Progenitor cell of endocrine pancreas (in vitro differentiated cells): Measurements from ENCODE around the gene TMEM218. TPM values are rescaled to one million over a fixed set of nuclear protein-coding genes. Genes with fewer than 3 reads are reported as not detected.

Experiments used
- DNase-seq: peaks from one replicate; pipeline ENCODE4 v3.0.0; 2021; ENCODE audit warnings: low spot score; ENCODE audit not compliant: unreplicated experiment
- H3K27ac Mint-ChIP-seq: 2 replicates; pipeline ENCODE4 v1.8.0; 2021; ENCODE audit warnings: mild to moderate bottlenecking, moderate library complexity, mixed read lengths
- H3K27me3 Mint-ChIP-seq: 2 replicates; pipeline ENCODE4 v1.8.0; 2021; ENCODE audit warnings: mixed read lengths
- H3K36me3 Mint-ChIP-seq: 2 replicates; pipeline ENCODE4 v1.8.0; 2022; ENCODE audit warnings: mixed read lengths; ENCODE audit not compliant: insufficient read depth
- H3K4me1 Mint-ChIP-seq: 2 replicates; pipeline ENCODE4 v1.8.0; 2021; ENCODE audit warnings: low read depth, mixed read lengths
- H3K4me3 Mint-ChIP-seq: 2 replicates; pipeline ENCODE4 v1.8.0; 2021; ENCODE audit warnings: low read depth, mild to moderate bottlenecking, moderate library complexity, mixed read lengths
- H3K9me3 Mint-ChIP-seq: 2 replicates; pipeline ENCODE4 v1.8.0; 2021; ENCODE audit warnings: low read depth, mixed read lengths
- total RNA-seq: library from RNA; stranded (reverse); gene quantifications from 2 replicates; pipeline ENCODE4 v1.2.1, GENCODE V29; 2021
- TF ChIP-seq, protein P1 (sequence below): fragments of 200-600 bp; sonication (generic); IDR thresholded peaks from one replicate; pipeline ENCODE4 v1.5.0; 2021; ENCODE audit warnings: antibody characterized with exemption, mild to moderate bottlenecking; ENCODE audit not compliant: unreplicated experiment

TMEM218 gene
- total RNA-seq, 1 donor from 2014 or later, result 18.1 TPM

DNA sequence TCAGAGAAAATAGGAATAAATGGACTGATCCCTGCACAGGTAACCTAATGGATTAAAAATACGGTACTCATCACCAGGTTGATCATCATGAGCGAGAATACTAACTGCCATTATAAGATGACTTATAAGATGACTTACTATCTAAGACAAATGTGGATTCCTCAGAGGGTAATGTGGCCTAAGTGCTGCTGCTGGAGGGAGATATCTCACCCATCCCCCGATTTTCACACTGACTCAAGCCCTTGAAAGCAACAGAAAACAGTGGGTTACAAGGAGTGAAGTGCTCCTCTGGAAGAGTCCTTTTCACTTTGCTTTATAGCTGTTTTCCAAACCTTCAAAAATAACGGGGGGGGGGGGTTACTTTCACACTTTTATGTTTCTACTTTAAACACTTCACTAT is 920 bp downstream of the TMEM218 start:
- TF ChIP-seq, protein P1, sequence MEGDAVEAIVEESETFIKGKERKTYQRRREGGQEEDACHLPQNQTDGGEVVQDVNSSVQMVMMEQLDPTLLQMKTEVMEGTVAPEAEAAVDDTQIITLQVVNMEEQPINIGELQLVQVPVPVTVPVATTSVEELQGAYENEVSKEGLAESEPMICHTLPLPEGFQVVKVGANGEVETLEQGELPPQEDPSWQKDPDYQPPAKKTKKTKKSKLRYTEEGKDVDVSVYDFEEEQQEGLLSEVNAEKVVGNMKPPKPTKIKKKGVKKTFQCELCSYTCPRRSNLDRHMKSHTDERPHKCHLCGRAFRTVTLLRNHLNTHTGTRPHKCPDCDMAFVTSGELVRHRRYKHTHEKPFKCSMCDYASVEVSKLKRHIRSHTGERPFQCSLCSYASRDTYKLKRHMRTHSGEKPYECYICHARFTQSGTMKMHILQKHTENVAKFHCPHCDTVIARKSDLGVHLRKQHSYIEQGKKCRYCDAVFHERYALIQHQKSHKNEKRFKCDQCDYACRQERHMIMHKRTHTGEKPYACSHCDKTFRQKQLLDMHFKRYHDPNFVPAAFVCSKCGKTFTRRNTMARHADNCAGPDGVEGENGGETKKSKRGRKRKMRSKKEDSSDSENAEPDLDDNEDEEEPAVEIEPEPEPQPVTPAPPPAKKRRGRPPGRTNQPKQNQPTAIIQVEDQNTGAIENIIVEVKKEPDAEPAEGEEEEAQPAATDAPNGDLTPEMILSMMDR, result no peak
- Mint-ChIP-seq H3K4me1 (peaks cover 10% of the 10 kb centered on the region), H3K27ac (peak overlapping the region; percentile 95), H3K27me3 (peaks cover 12% of the 10 kb centered on the region), H3K4me3 (peak overlapping the region; percentile 97), H3K9me3 (peaks cover 18% of the 10 kb centered on the region), H3K36me3 (peaks cover 1% of the 10 kb centered on the region)
- no peak for DNase-seq

DNA sequence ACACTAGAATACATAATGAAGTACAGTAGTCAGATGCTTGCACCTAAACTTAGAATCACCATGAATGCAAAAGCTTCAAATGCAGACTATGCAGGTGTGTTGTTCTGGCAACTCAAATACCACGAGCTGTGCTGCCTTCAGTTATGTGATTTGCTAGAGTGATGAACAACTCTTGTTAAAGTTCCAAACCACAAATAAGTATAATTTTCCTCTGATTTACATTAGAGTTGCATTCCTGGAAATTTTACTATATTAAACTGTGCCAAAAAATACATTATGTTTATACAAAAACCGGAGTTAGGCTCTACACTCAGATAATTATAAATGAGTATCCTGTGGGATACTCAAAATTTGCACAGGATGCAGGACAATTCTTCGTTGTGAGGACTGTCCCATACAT is 3.0 kb downstream of the TMEM218 start:
- peaks cover 10% of the 10 kb centered on the region for H3K4me1 Mint-ChIP-seq
- no peak overlapping the region for H3K4me3 Mint-ChIP-seq
- no peak for DNase-seq
- no peak overlapping the region for H3K27ac Mint-ChIP-seq
- peaks cover 2% of the 10 kb centered on the region for H3K27me3 Mint-ChIP-seq
- peaks cover 18% of the 10 kb centered on the region for H3K9me3 Mint-ChIP-seq
- TF ChIP-seq, protein P1, result no peak
- peaks cover 2% of the 10 kb centered on the region for H3K36me3 Mint-ChIP-seq

DNA sequence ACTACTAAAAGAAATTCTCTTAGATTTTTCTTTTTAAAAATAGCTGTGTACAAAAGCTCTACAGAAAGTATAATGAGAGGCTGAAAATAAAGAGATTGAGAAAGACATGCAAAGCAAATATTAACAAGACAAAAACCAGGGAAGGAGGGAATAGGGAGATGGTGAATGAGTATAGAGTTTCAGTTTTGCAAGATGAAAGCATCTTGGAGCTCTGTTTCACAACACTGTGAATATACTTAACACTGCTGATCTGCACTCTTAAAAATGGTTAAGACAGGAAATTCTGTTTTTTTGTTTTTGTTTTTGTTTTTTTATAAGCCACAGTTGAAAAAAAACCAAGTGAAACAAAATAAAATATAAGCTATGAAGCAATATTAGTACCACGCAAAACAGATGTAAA is 5.5 kb downstream of the TMEM218 start:
- Mint-ChIP-seq H3K36me3 (peaks cover 7% of the 10 kb centered on the region), H3K9me3 (peaks cover 9% of the 10 kb centered on the region), H3K27ac (no peak overlapping the region), H3K4me1 (peaks cover 7% of the 10 kb centered on the region), H3K4me3 (no peak overlapping the region), H3K27me3 (no peaks in the 10 kb centered on the region)
- DNase-seq, result no peak
- TF ChIP-seq, protein P1, result no peak

DNA sequence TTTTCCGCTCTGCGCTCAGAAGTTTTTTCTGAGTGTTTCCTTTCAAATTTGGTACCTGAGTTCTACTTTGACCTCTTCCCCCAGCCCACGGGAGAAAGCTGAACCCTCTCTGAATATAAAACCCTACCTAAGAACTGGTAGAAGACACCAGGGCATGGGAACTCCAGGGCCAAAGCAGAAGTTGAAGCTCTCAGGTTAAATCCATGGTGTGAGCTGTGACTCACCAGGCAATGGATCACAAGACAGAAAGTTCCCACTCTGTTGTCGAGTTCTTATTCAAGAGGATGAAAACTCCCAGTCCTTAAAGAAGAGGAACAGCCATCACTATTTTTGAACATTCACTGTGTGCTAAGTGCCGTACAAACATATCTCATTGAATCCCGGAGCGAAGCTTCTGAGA is 8.9 kb downstream of the TMEM218 start:
- H3K27me3 Mint-ChIP-seq, result no peaks in the 10 kb centered on the region
- H3K27ac Mint-ChIP-seq, result no peak overlapping the region
- TF ChIP-seq, protein P1, result no peak
- DNase-seq, result no peak
- peaks cover 9% of the 10 kb centered on the region for H3K9me3 Mint-ChIP-seq
- no peaks in the 10 kb centered on the region for H3K4me1 Mint-ChIP-seq
- H3K36me3 Mint-ChIP-seq, result peaks cover 15% of the 10 kb centered on the region
- H3K4me3 Mint-ChIP-seq, result no peak overlapping the region

DNA sequence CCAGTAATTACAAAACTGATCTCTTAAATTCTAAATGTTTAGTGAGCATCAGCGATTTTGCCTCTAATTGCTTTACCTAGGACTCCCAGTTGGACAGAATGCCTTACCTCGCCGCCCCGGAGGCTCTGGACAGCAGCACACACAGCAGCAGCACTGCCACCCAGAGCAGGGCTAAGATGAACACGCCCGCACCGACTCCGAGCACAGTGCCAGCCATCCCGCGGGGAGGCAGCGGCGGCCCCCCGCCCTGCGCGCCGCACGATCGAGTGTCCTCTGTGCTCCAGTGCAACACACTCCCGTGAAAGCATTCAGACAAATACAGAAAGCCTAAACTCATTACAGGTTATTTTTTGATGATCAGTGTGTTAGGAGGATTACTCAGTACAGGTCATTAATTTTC is 9.4 kb downstream of the TMEM218 start:
- peaks cover 15% of the 10 kb centered on the region for H3K36me3 Mint-ChIP-seq
- peaks cover 9% of the 10 kb centered on the region for H3K9me3 Mint-ChIP-seq
- H3K27ac Mint-ChIP-seq, result no peak overlapping the region
- H3K4me3 Mint-ChIP-seq, result no peak overlapping the region
- TF ChIP-seq, protein P1, result no peak
- H3K4me1 Mint-ChIP-seq, result no peaks in the 10 kb centered on the region
- H3K27me3 Mint-ChIP-seq, result no peaks in the 10 kb centered on the region
- no peak for DNase-seq
